Measurements from ENCODE around the gene ATXN7L1. TPM values are rescaled to one million over a fixed set of nuclear protein-coding genes. Genes with fewer than 3 reads are reported as not detected.

ATXN7L1 gene
- total RNA-seq, 1 experiment from 2014 or later = 38.5 TPM

DNA sequence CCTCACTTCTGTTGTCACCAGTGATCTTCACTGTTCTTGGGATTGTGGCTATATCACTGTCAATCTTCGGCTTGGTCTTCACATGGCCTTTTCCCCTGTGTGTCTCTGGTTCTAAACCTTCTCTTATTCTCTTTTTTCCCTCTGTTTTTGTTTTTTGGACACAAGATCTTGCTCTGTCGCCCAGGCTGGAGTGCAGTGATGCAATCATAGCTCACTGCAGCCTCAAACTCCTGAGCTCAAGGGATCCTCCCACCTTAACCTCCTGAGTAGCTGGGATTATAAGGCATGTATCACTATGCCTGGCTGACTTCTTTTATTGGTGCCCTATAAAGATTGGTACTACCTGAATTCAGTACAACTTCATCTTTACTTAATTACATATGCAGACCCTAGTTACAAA, 151.7 kb downstream of the ATXN7L1 start:
- DNase-seq (ENCODE audit: low spot score) (no peak), ATAC-seq (no peak)
- ChIA-PET POLR2A (interaction anchor here (0.7 kb wide), 1 partner anchor 701 kb away, joined by 3 read pairs; no protein-coding TSS in a partner anchor), CTCF (interaction anchor here (1.3 to 2.0 kb wide), 3 partner anchors 41 to 153 kb away, joined by 3 to 7 read pairs (median 7); no protein-coding TSS in a partner anchor)
- Mint-ChIP-seq H3K27ac (no peak overlapping the region), H3K4me3 (no peak overlapping the region), H3K36me3 (peaks cover 6% of the 10 kb centered on the region; the same call in 1 of the 2 replicates), H3K4me1 (peaks cover 53% of the 10 kb centered on the region), H3K27me3 (ENCODE audit: low read depth) (no peaks in the 10 kb centered on the region), H3K9me3 (no peaks in the 10 kb centered on the region)
- no peak for TF ChIP-seq FOXP1 (CRISPR knock-in tag; IDR thresholded peaks at IDR 0.05; ENCODE audit: borderline replicate concordance)
- TF ChIP-seq ZMAT4 (CRISPR knock-in tag; IDR thresholded peaks at IDR 0.05) = no peak
- no peak for TF ChIP-seq IRF2 (CRISPR knock-in tag; IDR thresholded peaks at IDR 0.05; ENCODE audit: borderline replicate concordance, low read depth)
- TF ChIP-seq CREB1 (CRISPR knock-in tag; IDR thresholded peaks at IDR 0.05) = no peak
- TF ChIP-seq, protein P1, sequence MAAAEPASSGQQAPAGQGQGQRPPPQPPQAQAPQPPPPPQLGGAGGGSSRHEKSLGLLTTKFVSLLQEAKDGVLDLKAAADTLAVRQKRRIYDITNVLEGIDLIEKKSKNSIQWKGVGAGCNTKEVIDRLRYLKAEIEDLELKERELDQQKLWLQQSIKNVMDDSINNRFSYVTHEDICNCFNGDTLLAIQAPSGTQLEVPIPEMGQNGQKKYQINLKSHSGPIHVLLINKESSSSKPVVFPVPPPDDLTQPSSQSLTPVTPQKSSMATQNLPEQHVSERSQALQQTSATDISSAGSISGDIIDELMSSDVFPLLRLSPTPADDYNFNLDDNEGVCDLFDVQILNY (CRISPR knock-in tag; IDR thresholded peaks at IDR 0.05) = no peak
- no peak for TF ChIP-seq KAT7 (CRISPR knock-in tag; IDR thresholded peaks at IDR 0.05; ENCODE audit: borderline replicate concordance)
- no peak for TF ChIP-seq OVOL2 (CRISPR knock-in tag; IDR thresholded peaks at IDR 0.05; ENCODE audit: borderline replicate concordance)
- no peak for TF ChIP-seq SP1 (CRISPR knock-in tag; conservative IDR thresholded peaks at IDR 0.05)
- TF ChIP-seq SOX15 (CRISPR knock-in tag; IDR thresholded peaks at IDR 0.05) = no peak
- TF ChIP-seq GABPB1 (CRISPR knock-in tag; IDR thresholded peaks at IDR 0.05) = no peak
- TF ChIP-seq GTF2I (CRISPR knock-in tag; conservative IDR thresholded peaks at IDR 0.05) = no peak
- TF ChIP-seq TP53 (CRISPR knock-in tag; IDR thresholded peaks at IDR 0.05) = no peak
- TF ChIP-seq ZNF121 (CRISPR knock-in tag; IDR thresholded peaks at IDR 0.05) = no peak

- POLR2A ChIA-PET = no interaction called here
- peak; percentile 73 for ATAC-seq
- TF ChIP-seq JUN (CRISPR knock-in tag; IDR thresholded peaks at IDR 0.05) = no peak
- no peak for TF ChIP-seq CBFB (CRISPR knock-in tag; IDR thresholded peaks at IDR 0.05; ENCODE audit: low read depth)
- TF ChIP-seq GTF2I (CRISPR knock-in tag; conservative IDR thresholded peaks at IDR 0.05) = no peak
- TF ChIP-seq NR3C1 (CRISPR knock-in tag; conservative IDR thresholded peaks at IDR 0.05; ENCODE audit: low read depth) = no peak
- no peak for TF ChIP-seq MYBL2 (CRISPR knock-in tag; IDR thresholded peaks at IDR 0.05)
- TF ChIP-seq ATF2 (CRISPR knock-in tag; IDR thresholded peaks at IDR 0.05; ENCODE audit: borderline replicate concordance, low read depth) = no peak
- TF ChIP-seq, protein P2, sequence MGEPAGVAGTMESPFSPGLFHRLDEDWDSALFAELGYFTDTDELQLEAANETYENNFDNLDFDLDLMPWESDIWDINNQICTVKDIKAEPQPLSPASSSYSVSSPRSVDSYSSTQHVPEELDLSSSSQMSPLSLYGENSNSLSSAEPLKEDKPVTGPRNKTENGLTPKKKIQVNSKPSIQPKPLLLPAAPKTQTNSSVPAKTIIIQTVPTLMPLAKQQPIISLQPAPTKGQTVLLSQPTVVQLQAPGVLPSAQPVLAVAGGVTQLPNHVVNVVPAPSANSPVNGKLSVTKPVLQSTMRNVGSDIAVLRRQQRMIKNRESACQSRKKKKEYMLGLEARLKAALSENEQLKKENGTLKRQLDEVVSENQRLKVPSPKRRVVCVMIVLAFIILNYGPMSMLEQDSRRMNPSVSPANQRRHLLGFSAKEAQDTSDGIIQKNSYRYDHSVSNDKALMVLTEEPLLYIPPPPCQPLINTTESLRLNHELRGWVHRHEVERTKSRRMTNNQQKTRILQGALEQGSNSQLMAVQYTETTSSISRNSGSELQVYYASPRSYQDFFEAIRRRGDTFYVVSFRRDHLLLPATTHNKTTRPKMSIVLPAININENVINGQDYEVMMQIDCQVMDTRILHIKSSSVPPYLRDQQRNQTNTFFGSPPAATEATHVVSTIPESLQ (CRISPR knock-in tag; IDR thresholded peaks at IDR 0.05) = no peak
- TF ChIP-seq USF1 (CRISPR knock-in tag; IDR thresholded peaks at IDR 0.05) = no peak
- peaks cover 6% of the 10 kb centered on the region; the same call in 1 of the 2 replicates for H3K36me3 Mint-ChIP-seq
- H3K27ac Mint-ChIP-seq = peak overlapping the region; percentile 88
- peak; percentile 47 for DNase-seq (ENCODE audit: low spot score)
- no peaks in the 10 kb centered on the region for H3K27me3 Mint-ChIP-seq (ENCODE audit: low read depth)
- H3K4me3 Mint-ChIP-seq = no peak overlapping the region
- CTCF ChIA-PET = no interaction called here
- peaks cover 64% of the 10 kb centered on the region for H3K4me1 Mint-ChIP-seq
- H3K9me3 Mint-ChIP-seq = no peaks in the 10 kb centered on the region
Observed at GRCh38 chr7:105723572-105723971, 152.8 kb downstream of the ATXN7L1 start.
